Activated CD8-positive, alpha-beta memory T cell treated with anti-CD3 and anti-CD28 coated beads, Interleukin-2, amount 50 U/mL, for 4 hours (primary cell): ENCODE data around the gene NHS.
"Not testable (repeated sequence)": the region's sequence is repeated elsewhere in the genome, so short reads cannot be mapped to it uniquely, and the experiment has no call there.

ENCODE experiments used
- DNase-seq: peaks from one replicate; pipeline ENCODE4 v3.0.0-alpha.2; 2020

NHS gene

GRCh38 chrX:17501746-17502145, 126.7 kb downstream of the NHS start:
- DNase-seq: no peak

DNA sequence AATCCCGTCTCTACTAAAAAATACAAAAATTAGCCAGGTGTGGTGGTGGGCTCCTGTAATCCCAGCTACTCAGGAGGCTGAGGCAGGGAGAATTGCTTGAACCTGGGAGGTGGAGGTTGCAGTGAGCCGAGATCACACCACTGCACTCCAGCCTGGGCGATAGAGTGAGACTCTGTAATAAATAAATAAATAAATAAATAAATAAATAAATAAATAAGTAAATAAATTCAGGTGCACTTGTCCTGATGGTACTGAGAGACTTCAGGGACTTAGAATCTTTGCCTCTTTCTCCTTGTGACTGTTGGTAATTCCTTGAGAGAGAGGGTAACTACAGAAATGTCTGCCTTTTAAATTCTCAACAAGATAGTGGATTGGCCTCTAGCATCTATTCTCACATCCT, 131.4 kb downstream of the NHS start:
- not testable (repeated sequence) for DNase-seq

GRCh38 chrX:17511556-17511955, 136.6 kb downstream of the NHS start:
- no peak for DNase-seq

DNA sequence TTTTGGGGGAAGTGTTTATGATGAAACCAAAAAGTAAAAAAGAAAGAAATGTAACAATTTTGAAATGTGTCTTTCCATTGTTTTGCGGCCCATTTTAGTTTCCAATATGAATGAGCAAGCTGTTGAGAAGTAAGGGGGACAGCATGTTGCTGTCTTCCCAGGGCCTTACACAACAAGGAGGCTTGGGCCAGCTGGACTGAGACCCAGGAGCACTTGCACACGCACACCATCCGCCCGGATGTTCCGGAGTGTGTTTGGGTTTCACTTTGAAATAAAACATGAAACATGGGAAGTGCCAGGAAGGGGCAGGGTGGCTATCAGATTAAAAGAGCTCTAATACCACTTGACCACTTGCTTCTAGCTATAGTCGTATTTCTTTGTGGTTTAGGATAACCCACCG, 144.4 kb downstream of the NHS start:
- no peak for DNase-seq

DNA sequence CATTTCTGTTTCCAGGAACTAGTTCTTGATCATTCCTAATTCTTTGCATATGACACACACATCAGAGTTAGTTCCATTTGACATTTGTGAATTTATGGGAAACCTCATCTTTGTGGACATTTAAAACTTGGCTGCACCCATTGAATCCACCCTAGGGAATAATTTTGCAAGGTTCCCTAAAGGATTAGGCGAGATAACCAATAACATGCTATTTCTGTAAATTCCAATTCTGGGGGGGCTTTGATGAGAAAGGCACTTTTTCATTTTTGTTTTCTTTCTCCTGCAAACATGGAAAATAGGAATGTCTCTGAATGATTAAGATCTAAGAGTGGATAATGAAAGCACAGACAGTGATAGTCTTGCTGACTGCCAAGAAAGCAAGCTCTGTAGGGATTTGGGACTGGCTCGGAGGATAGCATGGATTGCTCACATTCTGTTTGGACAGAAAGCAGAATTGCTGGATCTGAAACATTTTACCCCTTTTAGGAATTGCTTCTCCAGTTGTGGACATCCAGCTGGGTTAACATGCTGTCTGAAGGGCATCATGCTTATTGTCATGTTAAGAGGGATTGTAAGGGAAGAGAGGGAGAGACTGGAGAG, 145.1 kb downstream of the NHS start:
- no peak for DNase-seq

DNA sequence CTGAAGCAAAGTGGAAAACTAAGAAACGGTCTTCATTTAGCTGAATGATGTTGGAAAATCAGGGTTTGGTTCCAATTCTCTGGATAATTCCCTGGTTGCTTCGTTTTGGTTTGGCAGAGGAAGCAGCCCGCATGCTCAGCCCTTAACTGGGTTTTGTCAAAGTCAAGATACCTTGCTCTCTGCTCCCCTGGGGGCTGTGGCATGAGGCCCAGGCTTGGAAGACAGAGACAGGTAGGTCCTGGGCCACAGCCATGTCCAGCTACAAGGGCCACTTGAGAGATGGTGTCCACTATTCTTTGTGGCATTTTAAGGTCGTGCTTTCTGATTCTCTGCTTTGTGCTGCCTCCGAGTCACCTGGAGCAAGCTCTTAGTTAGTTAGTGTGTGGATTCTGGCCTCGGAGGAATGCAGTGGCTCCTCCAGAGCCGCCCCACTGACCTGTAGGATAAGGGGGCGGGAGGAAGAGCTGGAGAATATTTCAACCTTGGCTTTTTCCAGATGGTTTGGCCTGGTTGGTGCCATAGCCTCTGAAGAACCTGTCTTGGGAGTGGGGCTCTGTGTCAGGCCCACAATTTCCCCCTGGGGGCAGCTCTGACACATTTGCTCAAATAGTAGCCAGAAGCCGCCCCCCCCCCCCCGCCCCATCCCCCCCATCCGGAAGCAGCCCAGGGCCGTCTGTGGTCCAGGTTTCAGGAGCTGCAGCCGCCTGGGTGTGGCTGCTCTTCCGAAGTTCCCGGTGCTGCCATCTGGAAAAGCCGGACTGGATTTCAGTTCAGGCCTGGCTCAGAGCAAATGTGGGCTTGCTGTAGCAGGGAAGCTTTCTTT, 147.1 kb downstream of the NHS start:
- DNase-seq: no peak

GRCh38 chrX:17525266-17525665, 150.3 kb downstream of the NHS start:
- no peak for DNase-seq

GRCh38 chrX:17525762-17526555, 151.0 kb downstream of the NHS start:
- no peak for DNase-seq

GRCh38 chrX:17527135-17527701, 152.2 kb downstream of the NHS start:
- no peak for DNase-seq

DNA sequence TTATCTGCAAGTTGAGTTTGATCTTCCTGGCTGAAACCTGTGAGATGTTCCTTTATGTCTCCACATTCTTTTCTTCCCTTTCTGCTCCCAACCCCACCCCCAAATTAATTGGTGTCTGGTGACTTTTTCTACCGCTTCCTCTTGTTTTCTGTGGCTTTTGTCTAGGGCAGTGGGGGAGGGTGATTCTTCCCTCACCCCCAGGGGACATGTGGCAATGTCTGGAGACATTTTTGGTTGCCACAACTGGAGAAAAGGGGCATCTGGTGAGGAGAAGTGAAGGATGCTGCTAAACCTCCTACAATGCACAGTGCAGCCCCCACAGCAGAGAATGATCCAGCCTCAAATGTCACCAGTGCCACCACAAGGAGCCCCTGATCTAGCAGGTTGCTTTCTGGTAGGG, 152.9 kb downstream of the NHS start:
- DNase-seq: no peak

GRCh38 chrX:17529151-17529745, 154.2 kb downstream of the NHS start:
- no peak for DNase-seq

GRCh38 chrX:17531500-17531899, 156.5 kb downstream of the NHS start:
- DNase-seq: no peak

DNA sequence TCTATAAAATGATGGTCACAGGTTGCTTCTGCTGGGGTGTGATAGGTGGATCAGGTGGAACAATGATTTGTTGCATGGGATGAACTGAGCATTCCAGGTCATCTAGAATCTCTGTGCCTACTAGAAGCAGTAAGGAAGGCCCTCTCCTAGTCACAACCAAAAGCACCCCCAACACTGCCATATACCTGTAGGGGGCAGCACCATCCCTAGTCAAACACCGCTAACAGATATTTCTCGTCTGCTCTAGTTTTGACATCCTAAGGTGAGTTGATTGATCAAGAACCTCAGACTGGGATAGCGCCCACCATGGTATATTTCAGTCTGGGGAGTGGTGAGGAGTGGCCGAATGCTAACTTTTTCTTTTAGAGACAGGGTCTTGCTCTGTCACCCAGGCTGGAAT, 160.2 kb downstream of the NHS start:
- peak; percentile 22 for DNase-seq

DNA sequence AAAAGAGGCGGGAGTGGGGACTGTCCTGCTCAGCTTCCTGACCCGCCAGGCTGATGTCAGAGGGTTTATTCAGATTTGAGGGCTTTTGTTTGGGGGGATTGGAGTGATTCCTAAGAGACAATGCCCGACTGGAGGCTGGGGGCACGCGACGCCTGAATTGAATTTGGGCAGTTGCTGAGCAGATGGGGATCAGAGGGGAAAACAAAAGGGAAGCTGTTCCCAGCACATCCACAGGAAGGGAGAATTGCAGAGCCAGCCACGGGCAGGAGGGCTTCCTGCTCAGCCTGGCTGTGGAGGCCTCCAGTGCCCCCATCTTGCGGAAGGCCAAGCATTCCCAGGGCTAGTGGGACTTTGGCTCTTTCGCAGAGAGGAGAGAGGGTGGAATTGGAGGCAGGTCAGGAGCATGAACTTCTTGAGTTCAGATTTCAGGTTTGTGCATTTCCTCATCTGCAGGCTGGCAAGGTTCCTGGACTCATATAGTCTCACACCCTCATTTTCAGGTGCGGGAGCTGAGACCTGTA, 162.8 kb downstream of the NHS start:
- no peak for DNase-seq

DNA sequence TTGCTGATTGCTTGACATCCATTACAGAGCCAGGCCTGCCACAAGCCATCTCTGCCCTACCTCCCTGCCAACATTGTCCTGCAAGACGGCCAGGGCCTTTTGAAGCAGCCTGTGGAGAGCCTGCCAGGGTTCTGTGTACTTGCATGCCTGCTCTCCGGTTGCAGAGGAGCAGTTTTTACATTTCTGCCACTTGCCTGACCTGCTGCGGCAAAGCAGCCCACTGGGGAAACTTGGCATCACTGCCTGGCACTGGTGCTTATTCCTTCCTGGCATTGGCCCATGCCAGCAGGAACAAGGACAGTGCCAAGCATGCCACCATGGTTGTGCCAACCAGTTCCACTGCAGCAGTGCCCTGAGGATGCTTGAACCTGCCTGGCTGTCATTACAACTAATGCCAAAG, 167.1 kb downstream of the NHS start:
- no peak for DNase-seq

- no peak for DNase-seq
Measured at GRCh38 chrX:17544821-17545220, 169.8 kb downstream of the NHS start.

GRCh38 chrX:17546356-17546755, 171.4 kb downstream of the NHS start:
- no peak for DNase-seq

- DNase-seq: no peak
Measured at GRCh38 chrX:17547658-17548057, 172.7 kb downstream of the NHS start.

DNA sequence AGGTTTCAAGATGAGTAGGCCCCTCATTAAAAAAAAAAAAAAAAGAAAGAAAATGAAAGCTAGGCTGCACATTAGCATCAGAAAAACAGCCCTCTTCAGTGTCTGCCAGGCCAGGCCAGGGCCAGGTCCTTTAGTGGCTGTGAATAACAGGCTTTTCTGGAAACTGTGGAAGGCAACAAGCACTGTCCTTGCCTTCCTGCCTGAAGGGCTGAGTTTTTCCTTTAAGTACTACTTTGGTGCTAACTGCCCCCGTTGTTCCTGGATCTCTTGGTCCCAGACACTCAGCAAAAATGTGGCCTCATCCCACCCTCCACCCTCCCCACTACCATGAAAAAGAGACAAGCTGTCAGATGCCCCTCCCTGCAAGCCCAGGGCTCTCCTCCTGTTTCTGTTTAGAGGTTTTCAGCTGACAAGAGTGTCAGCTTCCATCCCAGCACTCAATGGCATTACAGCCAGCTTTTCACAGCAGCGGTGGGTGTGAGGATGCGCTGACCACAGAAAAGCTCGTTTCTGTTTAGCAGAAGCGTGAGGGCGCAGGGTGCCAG, 174.2 kb downstream of the NHS start:
- no peak for DNase-seq

DNA sequence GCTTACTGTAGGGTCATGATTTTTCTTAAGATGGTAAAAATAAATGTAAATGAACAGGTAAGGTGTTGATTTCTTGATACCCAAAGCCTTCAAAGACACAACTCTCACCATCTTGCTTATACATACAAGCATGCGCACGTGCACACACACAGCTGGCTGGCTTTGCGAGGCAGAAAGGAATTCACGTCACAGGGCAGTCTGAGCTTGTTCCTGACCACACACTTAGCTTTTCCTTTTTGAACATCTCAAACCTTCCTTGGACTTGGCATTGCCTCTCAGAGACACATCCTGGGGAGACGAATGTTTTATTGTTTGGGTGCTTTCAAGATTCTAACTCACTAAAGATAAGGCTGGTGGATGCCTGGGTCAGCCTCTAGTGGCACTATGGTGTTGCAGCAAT, 175.0 kb downstream of the NHS start:
- no peak for DNase-seq

- DNase-seq: no peak
Measured at GRCh38 chrX:17552044-17552650, 177.1 kb downstream of the NHS start.

GRCh38 chrX:17553469-17553868, 178.5 kb downstream of the NHS start:
- no peak for DNase-seq
